Liver (tissue), 9 donors: ENCODE data around the gene CLASRP. TPM values are rescaled to one million over a fixed set of nuclear protein-coding genes. Genes with fewer than 3 reads are reported as not detected.

ENCODE experiments used
- DNase-seq: peaks from one replicate; pipeline ENCODE4 v3.0.0-alpha.2; 2017; ENCODE audit warnings: low spot score
- H3K27ac ChIP-seq, 2 donors: one replicate each; pipeline ENCODE4 v1.7.0; 2013; ENCODE audit warnings: inconsistent platforms in 2 of 2, low read length in 2 of 2, control low read depth in 1 of 2, low read depth in 1 of 2, mild to moderate bottlenecking in 1 of 2
- H3K27me3 ChIP-seq, 4 donors: one replicate each; pipeline versions ENCODE4 v1.6.1 to v1.7.0; 2013; ENCODE audit warnings: low read length in 3 of 4, inconsistent platforms in 1 of 4, mild to moderate bottlenecking in 1 of 4, moderate library complexity in 1 of 4; ENCODE audit not compliant: control insufficient read depth in 4 of 4, insufficient read depth in 4 of 4
- H3K36me3 ChIP-seq, 4 donors: one replicate each; pipeline versions ENCODE4 v1.6.1 to v1.7.0; 2013; ENCODE audit warnings: low read length in 3 of 4, mild to moderate bottlenecking in 3 of 4, low read depth in 1 of 4, moderate library complexity in 1 of 4; ENCODE audit not compliant: control insufficient read depth in 4 of 4, insufficient read depth in 3 of 4
- H3K4me1 ChIP-seq, 4 donors: one replicate each; pipeline versions ENCODE4 v1.6.1 to v1.7.0; 2013; ENCODE audit warnings: low read length in 3 of 4, mild to moderate bottlenecking in 3 of 4, moderate library complexity in 1 of 4; ENCODE audit not compliant: control insufficient read depth in 4 of 4, insufficient read depth in 4 of 4
- H3K4me3 ChIP-seq, 3 donors: one replicate each; pipeline versions ENCODE4 v1.6.1 to v1.7.0; 2013; ENCODE audit warnings: low read length in 3 of 3, control low read depth in 1 of 3, low read depth in 1 of 3, mild to moderate bottlenecking in 1 of 3
- H3K9ac ChIP-seq, 2 donors: one replicate each; pipeline ENCODE4 v1.7.0; 2013; ENCODE audit warnings: low read length in 2 of 2, mild to moderate bottlenecking in 2 of 2, moderate library complexity in 2 of 2, control low read depth in 1 of 2, low read depth in 1 of 2
- H3K9me3 ChIP-seq, 4 donors: one replicate each; pipeline versions ENCODE4 v1.6.1 to v1.7.0; 2013; ENCODE audit warnings: low read length in 3 of 4; ENCODE audit not compliant: control insufficient read depth in 4 of 4
- ATF3 ChIP-seq: IDR thresholded peaks from 2 replicates; pipeline ENCODE4 v1.6.1; 2016; ENCODE audit warnings: antibody characterized with exemption
- CTCF ChIP-seq: fragments of 150-350 bp; IDR thresholded peaks from 2 replicates; pipeline ENCODE4 v1.5.1; 2017; ENCODE audit warnings: improper control_type of control experiment, low read depth, low read length; ENCODE audit not compliant: missing input control
- EGR1 ChIP-seq, 2 donors: IDR thresholded peaks; 2 replicates each; pipeline ENCODE4 v1.6.1; 2016 to 2018; ENCODE audit warnings: antibody characterized with exemption in 2 of 2, low read depth in 2 of 2
- FOXA1 ChIP-seq: IDR thresholded peaks from 2 replicates; pipeline ENCODE4 v1.6.1; 2016; ENCODE audit warnings: antibody characterized with exemption
- FOXA2 ChIP-seq: IDR thresholded peaks from 2 replicates; pipeline ENCODE4 v1.6.1; 2016; ENCODE audit warnings: antibody characterized with exemption
- GABPA ChIP-seq, 2 donors: IDR thresholded peaks in 1 of 2; conservative IDR thresholded peaks in 1 of 2; 2 replicates each; pipeline ENCODE4 v1.6.1; 2016; ENCODE audit warnings: antibody characterized with exemption in 2 of 2, mild to moderate bottlenecking in 1 of 2, moderate library complexity in 1 of 2
- HNF4G ChIP-seq: IDR thresholded peaks from 2 replicates; pipeline ENCODE4 v1.6.1; 2016; ENCODE audit warnings: antibody characterized with exemption
- JUND ChIP-seq, 2 donors: IDR thresholded peaks; 2 replicates each; pipeline ENCODE4 v1.6.1; 2016; ENCODE audit warnings: antibody characterized with exemption in 2 of 2
- MAX ChIP-seq: IDR thresholded peaks from 2 replicates; pipeline ENCODE4 v1.6.1; 2016; ENCODE audit warnings: antibody characterized with exemption
- RAD21 ChIP-seq, 2 donors: IDR thresholded peaks; 2 replicates each; pipeline ENCODE4 v1.6.1; 2016; ENCODE audit warnings: antibody characterized with exemption in 2 of 2, mild to moderate bottlenecking in 2 of 2
- REST ChIP-seq: IDR thresholded peaks from 2 replicates; pipeline ENCODE4 v1.6.1; 2016; ENCODE audit warnings: antibody characterized with exemption, mild to moderate bottlenecking
- RXRA ChIP-seq, 2 donors: IDR thresholded peaks; 2 replicates each; pipeline ENCODE4 v1.6.1; 2017 to 2018; ENCODE audit warnings: antibody characterized with exemption in 2 of 2, mild to moderate bottlenecking in 1 of 2
- SP1 ChIP-seq: IDR thresholded peaks from 2 replicates; pipeline ENCODE4 v1.6.1; 2018; ENCODE audit warnings: antibody characterized with exemption, mild to moderate bottlenecking
- ZBTB33 ChIP-seq: IDR thresholded peaks from 2 replicates; pipeline ENCODE4 v1.6.1; 2016; ENCODE audit warnings: antibody characterized with exemption
- WGBS: extraction: QIAGEN DNeasy Blood & Tissue Kit; methylation state at CpG from one replicate; pipeline ENCODE4 v1.1.7; 2013; 5-methylcytosine and 5-hydroxymethylcytosine counted together
- polyA plus RNA-seq, 2 donors: library from polyadenylated mRNA; stranded (reverse) in 1 of 2; unstranded in 1 of 2; fragments of 200-250 nt in 1 of 2; fragments of >200 nt in 1 of 2; fragmentation: Nextera tagmentation in 1 of 2; extraction: Ambion mirVana in 1 of 2; gene quantifications; one replicate each; pipeline versions ENCODE4 v1.2.1 to v1.2.3, GENCODE V29; 2013 to 2015
- total RNA-seq, 2 donors: library from RNA; depleted of rRNA; stranded (reverse); fragments of >200 nt; gene quantifications; one replicate each; pipeline ENCODE4 v1.2.3, GENCODE V29; 2014
- donor health status: healthy.
- donor health status: healthy.
- donor health status: healthy.
- donor health status: healthy.
- donor health status: healthy.

Gene CLASRP
- total and polyA plus RNA-seq, 4 donors = 9.0 to 44.3 (median 12.8) TPM

- WGBS = 93% methylated on average over 7 of the region's 7 CpGs
- Histone ChIP-seq H3K27ac (no peak overlapping the region), H3K36me3 (no peaks in the 10 kb centered on the region), H3K4me1 (peaks cover 10 to 65% (median 36%) of the 10 kb centered on the region in 4 donors), H3K9ac (no peak overlapping the region), H3K27me3 (no peaks in the 10 kb centered on the region), H3K9me3 (no peaks in the 10 kb centered on the region), H3K4me3 (no peak overlapping the region)
- DNase-seq = no peak
- no peak for TF ChIP-seq MAX
- no peak for TF ChIP-seq HNF4G
- TF ChIP-seq RXRA (IDR thresholded peaks at IDR 0.05) = no peak
- no peak for TF ChIP-seq CTCF
- no peak for TF ChIP-seq ATF3
- no peak for TF ChIP-seq RAD21 (IDR thresholded peaks at IDR 0.05)
- TF ChIP-seq EGR1 (IDR thresholded peaks at IDR 0.05; ENCODE audit: low read depth in 2 of 2) = no peak
- TF ChIP-seq JUND (IDR thresholded peaks at IDR 0.05) = no peak
- TF ChIP-seq SP1 = no peak
- TF ChIP-seq FOXA1 = no peak
- TF ChIP-seq GABPA (IDR thresholded peaks at IDR 0.05 in 1 of 2, conservative IDR thresholded peaks at IDR 0.05 in 1 of 2) = no peak
- no peak for TF ChIP-seq ZBTB33
Measured at GRCh38 chr19:45096700-45097099, 57.9 kb downstream of the CLASRP start.

- Histone ChIP-seq H3K9me3 (no peaks in the 10 kb centered on the region), H3K27me3 (no peaks in the 10 kb centered on the region), H3K4me3 (no peak overlapping the region), H3K4me1 (peaks cover 10 to 62% (median 34%) of the 10 kb centered on the region in 4 donors), H3K36me3 (no peaks in the 10 kb centered on the region), H3K27ac (no peak overlapping the region), H3K9ac (no peak overlapping the region)
- DNase-seq = no peak
- WGBS = 86% methylated on average over 7 of the region's 7 CpGs
- TF ChIP-seq JUND (IDR thresholded peaks at IDR 0.05) = no peak
- no peak for TF ChIP-seq ZBTB33
- no peak for TF ChIP-seq REST
- no peak for TF ChIP-seq FOXA2
Measured at GRCh38 chr19:45097450-45097775, 58.6 kb downstream of the CLASRP start.
